GM23338 (cell line): ENCODE results near the gene MRPL48. TPM values are rescaled to one million over a fixed set of nuclear protein-coding genes. Genes with fewer than 3 reads are reported as not detected.

Source experiments
- ATAC-seq: fragments of 200-7000 bp; cut with Tn5 transposase; 3 replicates; pipeline ENCODE4 v1.9.1; 2020
- DNase-seq: peaks from one replicate; pipeline ENCODE4 v3.0.0-alpha.2; 2015; ENCODE audit warnings: low spot score
- H2AFZ ChIP-seq: fragments of 200-600 bp; sonication (generic); 2 replicates; pipeline ENCODE4 v1.8.0; 2016; ENCODE audit warnings: antibody characterized with exemption, mild to moderate bottlenecking, moderate library complexity
- H3F3A ChIP-seq: fragments of 200-600 bp; sonication (generic); replicated peaks from 2 replicates; pipeline ENCODE4 v1.8.0; 2017; ENCODE audit warnings: antibody characterized with exemption, mixed run types, low read depth
- H3K27ac ChIP-seq: fragments of 200-600 bp; sonication (generic); 2 replicates; pipeline ENCODE4 v1.6.1; 2016; ENCODE audit warnings: low read depth
- H3K27me3 ChIP-seq: fragments of 200-600 bp; sonication (generic); 2 replicates; pipeline ENCODE4 v1.8.0; 2016; ENCODE audit warnings: mild to moderate bottlenecking, mixed run types, moderate library complexity; ENCODE audit not compliant: insufficient read depth
- H3K36me3 ChIP-seq: fragments of 200-600 bp; sonication (generic); 2 replicates; pipeline ENCODE4 v1.8.0; 2016; ENCODE audit warnings: mild to moderate bottlenecking; ENCODE audit not compliant: insufficient read depth
- H3K4me1 ChIP-seq: fragments of 200-600 bp; sonication (generic); 2 replicates; pipeline ENCODE4 v1.8.0; 2016; ENCODE audit warnings: mild to moderate bottlenecking, moderate library complexity; ENCODE audit not compliant: insufficient read depth
- H3K4me2 ChIP-seq: fragments of 200-600 bp; sonication (generic); 2 replicates; pipeline ENCODE4 v1.7.1; 2017; ENCODE audit warnings: mixed run types
- H3K4me3 ChIP-seq: fragments of 200-600 bp; sonication (generic); 2 replicates; pipeline ENCODE4 v1.6.1; 2016; ENCODE audit warnings: mixed run types
- H3K79me2 ChIP-seq: fragments of 200-600 bp; sonication (generic); replicated peaks from 2 replicates; pipeline ENCODE4 v1.8.0; 2017; ENCODE audit warnings: mild to moderate bottlenecking; ENCODE audit not compliant: insufficient read depth
- H3K9me2 ChIP-seq: fragments of 200-600 bp; sonication (generic); 2 replicates; pipeline ENCODE4 v1.8.0; 2017; ENCODE audit not compliant: insufficient read depth
- H4K20me1 ChIP-seq: fragments of 200-600 bp; sonication (generic); replicated peaks from 2 replicates; pipeline ENCODE4 v1.8.0; 2017; ENCODE audit warnings: mild to moderate bottlenecking; ENCODE audit not compliant: insufficient read depth
- H3K27ac Mint-ChIP-seq: 2 replicates; pipeline ENCODE4 v1.8.0; 2020; ENCODE audit warnings: inconsistent platforms, mild to moderate bottlenecking, moderate library complexity, mixed read lengths
- H3K27me3 Mint-ChIP-seq: 3 replicates; pipeline ENCODE4 v1.8.0; 2022; ENCODE audit warnings: low read depth, mild to moderate bottlenecking, moderate library complexity, mixed read lengths, inconsistent platforms; ENCODE audit not compliant: insufficient read depth, poor library complexity
- H3K36me3 Mint-ChIP-seq: 3 replicates; pipeline ENCODE4 v1.8.0; 2021; ENCODE audit warnings: low read depth, mild to moderate bottlenecking, inconsistent platforms, moderate library complexity, mixed read lengths
- H3K4me1 Mint-ChIP-seq: 3 replicates; pipeline ENCODE4 v1.8.0; 2020; ENCODE audit warnings: mild to moderate bottlenecking, inconsistent platforms, mixed read lengths
- H3K4me3 Mint-ChIP-seq: 3 replicates; pipeline ENCODE4 v1.8.0; 2021; ENCODE audit warnings: moderate library complexity, mild to moderate bottlenecking, inconsistent platforms, mixed read lengths
- H3K9me3 Mint-ChIP-seq: 3 replicates; pipeline ENCODE4 v1.8.0; 2020; ENCODE audit warnings: moderate library complexity, mild to moderate bottlenecking, inconsistent platforms, mixed read lengths
- CREB1 ChIP-seq: fragments of 250-450 bp; sonication (Bioruptor Pico); IDR thresholded peaks from 2 replicates; pipeline ENCODE4 v1.5.0; 2020; ENCODE audit warnings: low read depth, mild to moderate bottlenecking, moderate library complexity
- CTCF ChIP-seq, 2 experiments: fragments of 200-600 bp in 1 of 2; sonication (generic) in 1 of 2; conservative IDR thresholded peaks; 2 replicates each; pipeline versions ENCODE4 v1.5.1 to v1.6.1; 2016 to 2017; ENCODE audit warnings: antibody characterized with exemption in 2 of 2, low read depth in 2 of 2, mild to moderate bottlenecking in 2 of 2, moderate library complexity in 1 of 2
- ETS1 ChIP-seq: IDR thresholded peaks from 2 replicates; pipeline ENCODE4 v1.6.1; 2016; ENCODE audit warnings: antibody characterized with exemption
- EZH2 ChIP-seq: fragments of 200-600 bp; sonication (generic); IDR thresholded peaks from one replicate; pipeline ENCODE4 v1.8.0; 2017; ENCODE audit warnings: antibody characterized with exemption, mild to moderate bottlenecking, low read depth; ENCODE audit not compliant: unreplicated experiment
- EZH2phosphoT487 ChIP-seq: fragments of 200-600 bp; sonication (generic); IDR thresholded peaks from one replicate; pipeline ENCODE4 v1.8.1; 2018; ENCODE audit warnings: antibody characterized with exemption; ENCODE audit not compliant: unreplicated experiment
- JUNB ChIP-seq: IDR thresholded peaks from one replicate; pipeline ENCODE4 v1.6.1; 2016; ENCODE audit warnings: antibody characterized with exemption; ENCODE audit not compliant: unreplicated experiment
- NANOG ChIP-seq: IDR thresholded peaks from 2 replicates; pipeline ENCODE4 v1.6.1; 2016; ENCODE audit warnings: antibody characterized with exemption, borderline replicate concordance
- POLR2AphosphoS5 ChIP-seq: IDR thresholded peaks from 2 replicates; pipeline ENCODE4 v1.6.1; 2016; ENCODE audit warnings: antibody characterized with exemption, low read depth
- REST ChIP-seq: IDR thresholded peaks from one replicate; pipeline ENCODE4 v1.6.1; 2018; ENCODE audit warnings: antibody characterized with exemption; ENCODE audit not compliant: unreplicated experiment
- STAT1 ChIP-seq: IDR thresholded peaks from one replicate; pipeline ENCODE4 v1.6.1; 2016; ENCODE audit warnings: antibody characterized with exemption; ENCODE audit not compliant: unreplicated experiment
- ZNF114 ChIP-seq: fragments of 250-450 bp; sonication (Bioruptor Pico); IDR thresholded peaks from 2 replicates; pipeline ENCODE4 v1.5.0; 2020; ENCODE audit warnings: mild to moderate bottlenecking, moderate library complexity
- ZNF331 ChIP-seq: fragments of 250-450 bp; sonication (Bioruptor Pico); IDR thresholded peaks from 2 replicates; pipeline ENCODE4 v1.5.0; 2020; ENCODE audit warnings: low read depth, mild to moderate bottlenecking, moderate library complexity
- ZNF462 ChIP-seq: fragments of 250-450 bp; sonication (Bioruptor Pico); IDR thresholded peaks from 2 replicates; pipeline ENCODE4 v1.5.0; 2020; ENCODE audit warnings: mild to moderate bottlenecking, moderate library complexity
- polyA plus RNA-seq: library from polyadenylated mRNA; unstranded; fragments of >200 nt; fragmentation: Nextera tagmentation; extraction: Ambion mirVana; gene quantifications from 2 replicates; pipeline ENCODE4 v1.2.1, GENCODE V29; 2016
- total RNA-seq: library from RNA; depleted of rRNA; stranded (reverse); fragments of >200 nt; shearing (Covaris generic); gene quantifications from 2 replicates; pipeline ENCODE4 v1.2.3, GENCODE V29; 2014

Gene MRPL48
- total and polyA plus RNA-seq, 2 experiments from 2014 or later, result 24.1 to 103 TPM

- H3K4me2 ChIP-seq, result no peak overlapping the region
- no peaks in the 10 kb centered on the region; the same call in 1 of the 2 replicates for H3K9me2 ChIP-seq
- Mint-ChIP-seq H3K9me3 (peaks cover 4% of the 10 kb centered on the region; the same call in 2 of the 3 replicates), H3K4me1 (no peaks in the 10 kb centered on the region), H3K27me3 (no peaks in the 10 kb centered on the region), H3K27ac (no peak overlapping the region), H3K36me3 (peaks cover 33% of the 10 kb centered on the region), H3K4me3 (no peak overlapping the region)
- H4K20me1 ChIP-seq, result no peaks in the 10 kb centered on the region; the same call in 1 of the 2 replicates
- TF ChIP-seq JUNB (no peak), ZNF114 (CRISPR knock-in tag) (no peak), CREB1 (CRISPR knock-in tag) (no peak), EZH2phosphoT487 (no peak), POLR2AphosphoS5 (no peak), REST (no peak), EZH2 (no peak), CTCF (conservative IDR thresholded peaks at IDR 0.05; ENCODE audit: low read depth in 2 of 2) (no peak), ETS1 (no peak), ZNF331 (CRISPR knock-in tag) (no peak), STAT1 (no peak), ZNF462 (CRISPR knock-in tag) (no peak), NANOG (no peak)
- no peaks in the 10 kb centered on the region for H3K27me3 ChIP-seq
- H3F3A ChIP-seq, result no peaks in the 10 kb centered on the region
- H3K27ac ChIP-seq, result no peak overlapping the region
- no peak overlapping the region for H2AFZ ChIP-seq
- H3K36me3 ChIP-seq, result peaks cover 3% of the 10 kb centered on the region; the same call in 1 of the 2 replicates
- H3K4me3 ChIP-seq, result no peak overlapping the region
- ATAC-seq (no peak), DNase-seq (no peak)
- H3K79me2 ChIP-seq, result no peaks in the 10 kb centered on the region
- H3K4me1 ChIP-seq, result no peaks in the 10 kb centered on the region
These were observed 107.2 kb downstream of the MRPL48 start for GRCh38 chr11:73894725-73895335.
